CMK (cell line): ENCODE measurements around the gene PPA1.
"Not testable (repeated sequence)": the region's sequence is repeated elsewhere in the genome, so short reads cannot be mapped to it uniquely, and the experiment has no call there.

Experiments
- DNase-seq: peaks from one replicate; pipeline ENCODE4 v3.0.0-alpha.2; 2010; ENCODE audit warnings: low read depth

Gene PPA1

GRCh38 chr10:70254778-70255328 is 21.6 kb upstream of the PPA1 start:
- no peak for DNase-seq

- no peak for DNase-seq
These were observed 20.9 kb upstream of the PPA1 start for GRCh38 chr10:70253878-70254765.

DNA sequence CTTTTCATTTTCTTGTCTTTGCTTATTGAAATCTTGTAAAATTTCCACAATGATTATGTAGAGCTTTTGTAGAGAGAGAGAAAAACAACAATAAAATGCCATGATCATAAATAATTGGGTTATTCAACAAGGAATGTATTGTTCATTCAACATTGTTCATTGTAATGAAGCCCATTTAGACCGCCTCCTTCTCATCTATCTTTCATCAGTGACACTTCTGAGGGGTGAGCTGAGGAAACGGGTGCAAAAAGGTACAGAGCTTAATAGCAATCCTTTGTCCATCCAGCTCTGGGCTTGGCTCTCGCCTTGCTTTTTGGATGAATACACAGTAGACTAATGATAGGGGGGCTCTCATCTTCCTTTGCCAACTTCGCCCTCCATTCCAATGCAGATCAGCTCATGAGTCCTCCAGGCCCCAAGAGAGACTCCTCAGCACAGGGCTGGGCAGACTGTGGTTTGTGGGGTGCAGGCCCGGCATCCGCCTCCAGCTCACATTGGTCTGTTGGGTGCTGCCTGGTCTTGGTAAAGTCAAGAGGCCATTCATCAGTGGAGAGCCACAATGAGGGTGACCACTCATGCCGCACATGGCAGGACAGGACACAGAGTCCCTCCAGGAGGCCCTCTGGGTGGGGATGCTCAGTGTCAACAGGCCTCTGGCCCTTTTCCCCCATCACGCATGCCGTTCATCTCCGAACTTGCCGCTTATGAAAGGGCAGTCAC is 17.9 kb upstream of the PPA1 start:
- no peak for DNase-seq

DNA sequence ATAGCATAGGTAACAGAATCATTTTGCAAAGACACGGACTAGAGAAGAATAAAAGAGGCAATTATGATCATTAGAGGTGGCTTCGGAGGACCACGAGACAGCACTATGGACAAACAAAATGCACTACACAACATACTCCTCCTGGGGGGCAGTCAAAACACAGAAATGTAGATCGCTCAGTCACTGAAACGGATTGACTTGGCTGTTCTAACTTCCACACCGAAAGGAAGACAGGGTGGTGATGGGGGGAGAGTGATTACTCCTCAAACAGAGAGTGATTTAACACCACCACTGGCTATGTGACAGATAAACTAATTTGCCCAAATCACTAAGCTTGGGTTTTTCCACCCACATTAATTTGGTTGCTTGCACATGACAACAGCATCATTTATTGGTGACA is 14.1 kb upstream of the PPA1 start:
- no peak for DNase-seq

- no peak for DNase-seq
These were observed 7.9 kb upstream of the PPA1 start for GRCh38 chr10:70241081-70241480.

DNA sequence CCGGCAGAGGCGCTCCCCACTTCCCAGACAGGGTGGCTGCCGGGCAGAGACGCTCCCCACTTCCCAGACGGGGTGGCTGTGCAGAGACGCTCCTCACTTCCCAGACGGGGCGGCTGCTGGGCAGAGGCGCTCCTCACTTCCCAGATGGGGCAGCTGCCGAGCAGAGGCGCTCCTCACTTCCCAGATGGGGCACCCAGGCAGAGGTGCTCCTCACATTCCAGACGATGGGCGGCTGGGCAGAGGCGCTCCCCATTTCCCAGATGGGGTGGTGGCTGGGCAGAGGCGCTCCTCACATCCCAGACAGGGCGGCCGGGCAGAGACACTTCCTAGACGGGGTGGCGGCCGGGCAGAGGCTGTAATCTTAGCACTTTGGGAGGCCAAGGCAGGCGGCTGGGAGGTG is 6.8 kb upstream of the PPA1 start:
- not testable (repeated sequence) for DNase-seq

DNA sequence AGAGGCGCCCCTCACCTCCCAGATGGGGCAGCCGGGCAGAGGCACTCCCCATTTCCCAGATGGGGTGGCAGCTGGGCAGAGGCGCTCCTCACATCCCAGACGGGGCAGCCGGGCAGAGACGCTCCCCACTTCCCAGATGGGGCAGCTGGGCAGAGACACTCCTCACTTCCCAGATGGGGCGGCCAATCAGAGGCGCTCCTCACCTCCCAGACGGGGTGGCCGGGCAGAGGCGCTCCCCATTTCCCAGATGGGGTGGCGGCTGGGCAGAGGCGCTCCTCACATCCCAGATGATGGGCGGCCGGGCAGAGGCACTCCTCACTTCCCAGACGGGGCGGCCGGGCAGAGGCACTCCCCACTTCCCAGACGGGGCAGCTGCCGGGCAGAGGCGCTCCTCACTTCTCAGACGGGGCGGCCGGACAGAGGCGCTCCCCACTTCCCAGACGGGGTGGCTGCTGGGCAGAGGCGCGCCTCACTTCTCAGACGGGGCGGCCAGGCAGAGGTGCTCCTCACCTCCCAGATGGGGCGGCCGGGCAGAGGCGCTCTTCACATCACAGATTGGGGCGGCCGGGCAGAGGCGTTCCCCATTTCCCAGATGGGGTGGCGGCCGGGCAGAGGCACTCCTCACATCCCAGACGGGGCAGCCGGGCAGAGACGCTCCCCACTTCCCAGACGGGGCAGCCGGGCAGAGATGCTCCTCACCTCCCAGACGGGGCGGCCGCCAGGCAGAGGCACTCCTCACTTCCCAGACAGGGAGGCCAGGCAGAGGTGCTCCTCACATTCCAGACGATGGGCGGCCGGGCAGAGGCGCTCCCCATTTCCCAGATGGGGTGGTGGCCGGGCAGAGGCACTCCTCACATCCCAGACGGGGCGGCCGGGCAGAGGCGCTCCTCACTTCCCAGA is 6.1 kb upstream of the PPA1 start:
- not testable (repeated sequence) for DNase-seq

GRCh38 chr10:70237958-70238536 is 4.8 kb upstream of the PPA1 start:
- not testable (repeated sequence) for DNase-seq

GRCh38 chr10:70234668-70235447 is 1.6 kb upstream of the PPA1 start:
- DNase-seq, result no peak

- no peak for DNase-seq
These were observed 691 bp upstream of the PPA1 start for GRCh38 chr10:70233939-70234300.

DNA sequence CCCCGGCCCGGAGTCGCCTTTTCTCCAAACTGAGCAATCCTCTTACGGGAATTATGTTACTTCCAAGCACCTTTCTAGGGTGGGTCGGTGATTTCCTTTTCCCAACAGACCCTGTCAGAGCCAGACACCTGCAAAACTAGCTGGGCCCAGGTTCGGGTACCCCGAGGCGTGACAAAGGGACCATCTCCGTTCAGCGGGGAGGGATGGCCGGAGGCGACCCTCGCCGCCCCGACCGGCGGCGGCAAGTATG is 445 bp downstream of the PPA1 start:
- no peak for DNase-seq

DNA sequence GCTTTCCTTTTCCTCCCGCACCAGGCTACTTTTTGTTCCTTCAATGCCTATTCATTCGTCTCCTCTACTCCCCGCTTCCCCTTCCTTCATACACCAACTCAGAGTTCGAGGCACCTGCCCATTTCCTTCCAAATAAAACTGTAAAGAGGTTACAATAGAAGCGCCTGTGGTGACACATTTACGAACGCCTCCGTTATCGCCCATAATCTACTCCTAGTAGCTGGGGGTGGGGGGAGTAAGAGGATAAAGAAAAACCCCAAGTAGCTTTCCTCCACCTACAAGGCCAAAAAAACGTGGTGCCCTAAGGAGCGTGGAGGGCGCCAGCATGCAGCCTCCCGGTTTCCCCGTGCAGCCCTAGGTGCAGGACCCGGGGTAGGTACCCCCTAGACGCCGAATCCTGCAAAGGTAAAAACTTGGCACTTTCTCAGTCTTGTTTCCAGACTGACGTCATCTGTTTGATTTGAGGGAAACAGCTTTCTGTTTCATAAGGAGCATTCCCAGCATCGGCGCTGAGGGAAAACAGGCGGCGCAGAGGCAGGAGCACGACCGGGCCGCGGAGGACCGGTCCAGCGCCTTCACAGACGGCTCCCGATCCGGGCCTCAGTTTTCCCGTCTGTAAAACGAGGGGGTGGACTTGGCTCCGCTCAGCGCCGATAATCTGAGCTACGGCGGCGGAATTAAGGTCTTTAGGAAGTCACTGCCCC is 922 bp downstream of the PPA1 start:
- no peak for DNase-seq

- no peak for DNase-seq
These were observed 4.7 kb downstream of the PPA1 start for GRCh38 chr10:70228491-70228890.

- DNase-seq, result no peak
These were observed 5.5 kb downstream of the PPA1 start for GRCh38 chr10:70227548-70228320.

DNA sequence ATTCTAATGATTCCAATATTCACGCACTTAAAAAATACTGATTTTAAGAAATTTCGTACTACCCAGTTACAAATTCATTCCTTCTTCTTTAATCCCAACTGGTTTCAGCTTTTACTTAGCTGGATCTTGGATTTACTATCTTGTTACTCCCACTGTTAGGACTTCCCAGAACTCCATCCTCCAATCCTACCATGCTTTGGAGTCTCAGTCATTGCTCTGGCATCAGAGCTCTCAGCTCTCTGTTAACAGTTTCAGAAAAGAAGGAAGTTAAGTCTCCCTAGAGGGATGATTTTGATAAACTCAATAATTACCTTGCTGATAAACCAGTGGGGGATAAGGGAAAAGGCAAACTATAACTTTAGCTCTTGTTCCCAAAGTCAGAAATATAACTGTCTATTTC is 9.5 kb downstream of the PPA1 start:
- DNase-seq, result no peak

- DNase-seq, result not testable (repeated sequence)
These were observed 10.3 kb downstream of the PPA1 start for GRCh38 chr10:70222811-70223447.

- DNase-seq, result no peak
These were observed 10.9 kb downstream of the PPA1 start for GRCh38 chr10:70222340-70222794.

- no peak for DNase-seq
These were observed 12.2 kb downstream of the PPA1 start for GRCh38 chr10:70221030-70221429.

DNA sequence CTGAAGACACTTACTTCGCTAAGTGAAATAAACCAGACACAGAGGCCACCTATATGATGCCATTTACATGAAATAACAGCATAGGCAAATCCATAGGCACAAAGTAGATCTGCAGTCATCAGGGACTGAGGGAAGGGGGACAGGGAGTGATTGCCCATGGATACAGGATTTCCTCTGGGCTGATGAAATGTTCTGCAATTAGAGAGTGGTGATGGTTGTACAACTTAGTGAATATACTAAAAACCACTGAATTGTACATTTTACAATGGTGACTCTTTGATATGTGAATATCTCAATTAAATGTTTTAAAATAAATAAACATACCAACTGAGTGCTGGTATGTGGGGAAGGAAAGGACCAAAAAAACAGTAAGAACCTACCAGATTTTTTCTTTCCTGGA is 20.4 kb downstream of the PPA1 start:
- DNase-seq, result no peak
